GM12873 (cell line): ENCODE results near the gene PDZD2.

Experiments
- CTCF ChIP-seq: IDR thresholded peaks from 2 replicates; pipeline ENCODE4 v1.5.1; 2012; ENCODE audit warnings: low read depth, mild to moderate bottlenecking, moderate library complexity, low read length, control low read depth; ENCODE audit not compliant: insufficient read depth; ENCODE audit errors: missing control alignments

Gene PDZD2

GRCh38 chr5:31901807-31902530, 263.0 kb downstream of the PDZD2 start:
- TF ChIP-seq CTCF: no peak

GRCh38 chr5:31908396-31908795, 269.5 kb downstream of the PDZD2 start:
- no peak for TF ChIP-seq CTCF

- no peak for TF ChIP-seq CTCF
Observed at GRCh38 chr5:31909073-31909472, 270.1 kb downstream of the PDZD2 start.

GRCh38 chr5:31911291-31912265, 272.6 kb downstream of the PDZD2 start:
- TF ChIP-seq CTCF: no peak

GRCh38 chr5:31913808-31914207, 274.9 kb downstream of the PDZD2 start:
- no peak for TF ChIP-seq CTCF

GRCh38 chr5:31916327-31916726, 277.4 kb downstream of the PDZD2 start:
- TF ChIP-seq CTCF: no peak

GRCh38 chr5:31918739-31919138, 279.8 kb downstream of the PDZD2 start:
- TF ChIP-seq CTCF: no peak
